HG02943 (cell line): ENCODE data around the gene DNTT.

Experiments used
- ATAC-seq: cut with Tn5 transposase; IDR thresholded peaks from one replicate; pipeline ENCODE4 v1.9.1; 2021; ENCODE audit warnings: mild to moderate bottlenecking, low read depth, moderate library complexity; ENCODE audit not compliant: unreplicated experiment

Gene DNTT

DNA sequence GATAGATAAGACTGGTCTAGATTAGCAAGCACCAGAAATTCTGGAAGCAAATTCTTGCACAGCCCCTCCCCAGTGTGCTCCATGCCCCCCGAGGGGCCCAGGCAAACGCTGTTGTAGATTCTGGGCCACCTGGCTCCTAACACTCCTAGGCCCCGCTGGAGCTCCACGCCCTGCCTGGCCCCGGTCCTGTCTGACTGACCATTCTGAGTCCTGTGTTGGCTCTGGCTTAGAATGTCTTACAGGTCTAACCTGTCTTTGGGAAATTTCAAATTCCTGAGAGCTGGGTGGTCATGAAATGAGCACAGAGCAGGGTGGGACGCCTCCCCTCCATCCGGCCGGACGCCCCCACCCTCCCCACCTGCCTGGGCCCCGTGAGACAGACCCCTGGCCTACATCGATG, 67.1 kb downstream of the DNTT start:
- ATAC-seq, result no peak

DNA sequence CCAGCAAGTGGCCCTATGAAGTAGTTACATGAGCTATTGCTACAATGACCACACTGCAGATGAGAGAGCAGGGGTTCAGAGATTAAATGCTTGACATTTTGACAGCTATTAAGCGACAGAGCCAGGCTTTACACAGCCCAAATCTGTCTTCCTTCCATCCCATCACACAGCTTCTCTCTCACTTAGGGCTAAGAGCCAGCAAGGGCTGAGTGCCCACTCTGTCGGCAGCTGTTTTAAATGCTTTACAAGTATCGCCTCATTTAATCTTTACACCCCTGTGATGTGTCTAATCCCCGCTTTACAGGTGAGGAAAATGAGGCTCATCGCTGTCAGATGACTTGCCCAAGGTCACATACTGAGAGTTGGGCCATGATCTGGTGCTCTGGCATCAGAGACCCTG, 69.8 kb downstream of the DNTT start:
- ATAC-seq, result no peak

GRCh38 chr10:96374639-96374984, 70.4 kb downstream of the DNTT start:
- ATAC-seq, result no peak

GRCh38 chr10:96374985-96375830, 71.0 kb downstream of the DNTT start:
- ATAC-seq, result peak; percentile 75

DNA sequence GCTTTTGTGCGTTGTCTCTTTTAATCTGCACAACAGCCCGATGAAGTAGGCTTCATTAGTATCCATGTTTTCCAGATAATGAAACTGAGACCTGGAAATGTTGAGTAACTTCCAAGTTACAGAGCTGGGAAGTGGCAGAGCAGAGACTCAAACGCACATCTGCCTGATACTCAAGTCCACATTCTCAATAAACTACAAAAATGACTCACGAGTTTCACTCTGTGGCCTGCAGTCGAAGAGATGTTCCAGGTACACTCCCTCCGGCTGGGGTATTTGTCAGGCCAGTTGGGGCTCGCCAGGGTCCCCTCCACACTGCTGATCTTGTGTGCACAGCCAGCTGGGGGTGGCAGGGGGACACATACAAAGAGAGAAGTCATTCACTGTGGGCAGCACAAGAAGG, 72.2 kb downstream of the DNTT start:
- no peak for ATAC-seq

- no peak for ATAC-seq
Observed at GRCh38 chr10:96377816-96378294, 73.6 kb downstream of the DNTT start.

GRCh38 chr10:96378741-96379140, 74.5 kb downstream of the DNTT start:
- ATAC-seq, result no peak

DNA sequence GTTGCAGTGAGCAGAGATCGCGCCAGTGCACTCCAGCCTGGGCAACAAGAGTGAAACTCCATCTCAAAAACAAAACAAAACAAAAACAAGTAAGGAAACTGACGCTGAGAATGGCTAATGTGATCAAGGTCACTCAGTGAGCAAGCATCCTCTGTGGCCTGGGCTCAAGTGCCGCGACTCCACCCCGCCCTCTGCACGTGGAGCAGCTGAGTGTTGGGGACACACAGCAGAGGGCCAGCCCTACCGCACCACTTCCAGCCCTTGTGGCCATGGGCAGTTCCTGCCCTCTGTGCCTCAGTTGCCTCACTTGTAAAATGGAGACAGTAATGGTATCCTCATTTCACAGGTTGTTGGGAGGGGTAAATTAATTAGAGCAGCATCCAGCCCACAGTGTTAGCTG, 75.5 kb downstream of the DNTT start:
- no peak for ATAC-seq

GRCh38 chr10:96380821-96381220, 76.6 kb downstream of the DNTT start:
- ATAC-seq, result no peak

DNA sequence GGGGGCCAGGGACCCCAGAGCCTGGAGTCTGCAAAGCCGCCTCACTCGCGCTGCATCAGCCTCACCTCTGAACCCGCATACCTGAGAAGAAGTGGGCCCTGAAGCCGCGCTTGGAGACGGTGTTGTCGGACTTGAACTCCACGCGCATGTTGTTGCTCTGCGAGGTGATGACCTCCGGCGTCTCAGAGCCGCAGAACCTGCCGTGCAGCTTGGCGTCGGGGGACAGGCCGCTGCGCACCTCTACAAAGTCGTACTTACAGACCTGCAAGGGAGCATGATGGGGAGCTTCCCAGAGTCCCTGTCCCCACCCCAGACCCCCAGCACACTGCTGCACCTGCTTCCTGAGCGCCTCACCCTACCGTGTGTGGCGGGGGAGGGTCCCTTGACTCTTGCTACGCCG, 80.3 kb downstream of the DNTT start:
- no peak for ATAC-seq

DNA sequence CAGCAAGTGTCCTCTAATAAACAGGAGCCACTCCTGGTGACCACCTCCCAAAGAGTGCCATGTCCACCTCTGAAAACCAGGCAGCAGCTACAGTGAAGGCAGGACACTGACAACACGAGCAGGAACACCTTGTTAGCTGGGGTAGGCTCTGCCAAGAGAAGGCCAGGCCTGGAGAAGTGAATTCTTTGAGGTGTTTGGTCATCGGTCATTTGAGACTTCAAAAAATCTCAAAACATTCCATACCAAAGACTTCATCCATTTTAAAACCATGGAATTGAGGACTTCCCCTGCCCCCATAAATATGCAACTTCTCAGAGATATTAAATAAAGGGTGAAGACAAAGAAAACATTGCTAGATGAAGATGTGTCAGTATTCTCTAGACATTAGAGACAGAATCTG, 82.9 kb downstream of the DNTT start:
- no peak for ATAC-seq

GRCh38 chr10:96387601-96388000, 83.4 kb downstream of the DNTT start:
- no peak for ATAC-seq
